H4 (cell line): Measurements from ENCODE around the gene ADNP. TPM values are rescaled to one million over a fixed set of nuclear protein-coding genes. Genes with fewer than 3 reads are reported as not detected.

Experiments used
- DNase-seq: peaks from one replicate; pipeline ENCODE4 v3.0.0-alpha.2; 2015; ENCODE audit warnings: low spot score
- total RNA-seq: library from RNA; depleted of rRNA; stranded (reverse); fragments of >200 nt; shearing (Covaris generic); gene quantifications from 2 replicates; pipeline ENCODE4 v1.2.3, GENCODE V29; 2014; rRNA removed

Gene ADNP
- total RNA-seq, 1 experiment from 2014 or later = 18.1 TPM

GRCh38 chr20:50850721-50851286 is 80.4 kb downstream of the ADNP start:
- DNase-seq = no peak

- no peak for DNase-seq
These were observed 82.2 kb downstream of the ADNP start for GRCh38 chr20:50848846-50849673.

- DNase-seq = no peak
These were observed 82.9 kb downstream of the ADNP start for GRCh38 chr20:50848341-50848808.

GRCh38 chr20:50845566-50846215 is 85.5 kb downstream of the ADNP start:
- DNase-seq = no peak

GRCh38 chr20:50844430-50845100 is 86.7 kb downstream of the ADNP start:
- DNase-seq = peak; percentile 69

GRCh38 chr20:50843331-50844276 is 87.6 kb downstream of the ADNP start:
- DNase-seq = no peak

GRCh38 chr20:50842821-50843220 is 88.4 kb downstream of the ADNP start:
- DNase-seq = no peak

Other genes with a start within 250 kb of the ADNP start
- 0.14 and 0.58 TPM in 2 replicates for gene RIPOR3, start 239.9 kb downstream of the ADNP start, total RNA-seq
- 1.6 and 3.3 TPM in 2 replicates for gene PARD6B, start 199.9 kb downstream of the ADNP start, total RNA-seq
- 7.5 and 11.1 TPM in 2 replicates for gene BCAS4, start 136.4 kb downstream of the ADNP start, total RNA-seq
- gene DPM1, start 27.1 kb upstream of the ADNP start, total RNA-seq = 115 and 141 TPM in 2 replicates
- gene MOCS3, start 27.4 kb upstream of the ADNP start, total RNA-seq = 5.8 and 6.4 TPM in 2 replicates
- gene KCNG1, start 91.7 kb upstream of the ADNP start, total RNA-seq = 11.3 and 24.5 TPM in 2 replicates